CD14-positive monocyte (primary cell): ENCODE measurements around the gene TCHP. TPM values are rescaled to one million over a fixed set of nuclear protein-coding genes. Genes with fewer than 3 reads are reported as not detected.

Experiments
- DNase-seq, 3 donors: peaks; one replicate each; pipeline ENCODE4 v3.0.0-alpha.2; 2011 to 2022
- H2AFZ ChIP-seq: 2 replicates; pipeline ENCODE4 v1.6.0; 2012; ENCODE audit warnings: mild to moderate bottlenecking, low read depth, low read length, inconsistent platforms; ENCODE audit not compliant: insufficient read depth, poor library complexity, severe bottlenecking
- H3K27ac ChIP-seq, 2 donors: 1 replicate in 1 of 2; 2 replicates in 1 of 2; pipeline ENCODE4 v1.5.1; 2012 to 2013; ENCODE audit warnings: low read length in 2 of 2, control low read depth in 1 of 2, inconsistent platforms in 1 of 2, low read depth in 1 of 2, mild to moderate bottlenecking in 1 of 2
- H3K27me3 ChIP-seq, 2 donors: one replicate each; pipeline versions ENCODE4 v1.6.0 to v1.6.1; 2011 to 2013; ENCODE audit warnings: low read length in 2 of 2; ENCODE audit not compliant: control insufficient read depth in 2 of 2, insufficient read depth in 2 of 2
- H3K36me3 ChIP-seq, 2 donors: replicated peaks in 1 of 2; 1 replicate in 1 of 2; 2 replicates in 1 of 2; pipeline versions ENCODE4 v1.5.1 to v1.6.1; 2012 to 2013; ENCODE audit warnings: low read length in 2 of 2, control low read depth in 1 of 2, inconsistent platforms in 1 of 2, mild to moderate bottlenecking in 1 of 2; ENCODE audit not compliant: insufficient read depth in 2 of 2, control insufficient read depth in 1 of 2
- H3K4me1 ChIP-seq, 2 donors: 1 replicate in 1 of 2; 2 replicates in 1 of 2; pipeline versions ENCODE4 v1.5.1 to v1.6.1; 2012 to 2013; ENCODE audit warnings: low read length in 2 of 2, control low read depth in 1 of 2, inconsistent platforms in 1 of 2, mild to moderate bottlenecking in 1 of 2, moderate library complexity in 1 of 2; ENCODE audit not compliant: insufficient read depth in 2 of 2, control insufficient read depth in 1 of 2
- H3K4me2 ChIP-seq: replicated peaks from 2 replicates; pipeline ENCODE3; 2012; ENCODE audit warnings: low read length, moderate library complexity, mild to moderate bottlenecking; ENCODE audit not compliant: poor library complexity, severe bottlenecking; ENCODE audit errors: extremely low read depth
- H3K4me3 ChIP-seq, 3 experiments: fragments of 200-600 bp in 1 of 3; sonication (generic) in 1 of 3; replicated peaks in 1 of 3; 1 replicate in 2 of 3; 2 replicates in 1 of 3; pipeline ENCODE4 v1.5.1; 2011 to 2013; ENCODE audit warnings: low read length in 3 of 3, mild to moderate bottlenecking in 3 of 3, control low read depth in 2 of 3, low read depth in 2 of 3, inconsistent platforms in 1 of 3, moderate library complexity in 1 of 3
- H3K79me2 ChIP-seq: 2 replicates; pipeline ENCODE4 v1.6.0; 2012; ENCODE audit warnings: mild to moderate bottlenecking, control low read depth, inconsistent platforms, low read length, moderate library complexity; ENCODE audit not compliant: insufficient read depth
- H3K9ac ChIP-seq: 2 replicates; pipeline ENCODE4 v1.6.0; 2017; ENCODE audit warnings: low read length, mild to moderate bottlenecking; ENCODE audit not compliant: insufficient read depth, poor library complexity, severe bottlenecking
- H3K9me3 ChIP-seq, 2 donors: replicated peaks in 1 of 2; 1 replicate in 1 of 2; 2 replicates in 1 of 2; pipeline versions ENCODE4 v1.5.1 to v1.6.1; 2012 to 2013; ENCODE audit warnings: low read length in 2 of 2, control low read depth in 1 of 2; ENCODE audit not compliant: control insufficient read depth in 1 of 2, insufficient read depth in 1 of 2
- H4K20me1 ChIP-seq: 2 replicates; pipeline ENCODE4 v1.6.0; 2012; ENCODE audit warnings: mild to moderate bottlenecking, low read length, control low read depth, moderate library complexity; ENCODE audit not compliant: insufficient read depth
- H3K27ac Mint-ChIP-seq, 7 donors: one replicate each; pipeline ENCODE4 v1.8.0; 2020; ENCODE audit warnings: mild to moderate bottlenecking in 7 of 7, mixed read lengths in 7 of 7, moderate library complexity in 6 of 7, inconsistent platforms in 2 of 7
- H3K27me3 Mint-ChIP-seq, 3 donors: one replicate each; pipeline ENCODE4 v1.8.0; 2021 to 2022; ENCODE audit warnings: low read depth in 3 of 3, mild to moderate bottlenecking in 3 of 3, mixed read lengths in 3 of 3, moderate library complexity in 3 of 3, inconsistent platforms in 1 of 3
- H3K36me3 Mint-ChIP-seq, 2 donors: one replicate each; pipeline ENCODE4 v1.8.0; 2020; ENCODE audit warnings: mixed read lengths in 2 of 2, inconsistent platforms in 1 of 2, mild to moderate bottlenecking in 1 of 2
- H3K4me1 Mint-ChIP-seq: one replicate; pipeline ENCODE4 v1.8.0; 2020; ENCODE audit warnings: mild to moderate bottlenecking, mixed read lengths
- H3K4me3 Mint-ChIP-seq, 2 donors: one replicate each; pipeline ENCODE4 v1.8.0; 2020; ENCODE audit warnings: mild to moderate bottlenecking in 2 of 2, mixed read lengths in 2 of 2, moderate library complexity in 1 of 2
- H3K9me3 Mint-ChIP-seq, 7 donors: one replicate each; pipeline ENCODE4 v1.8.0; 2020 to 2022; ENCODE audit warnings: mixed read lengths in 7 of 7, mild to moderate bottlenecking in 6 of 7, moderate library complexity in 6 of 7, inconsistent platforms in 2 of 7
- CTCF ChIP-seq: fragments of 200-600 bp; IDR thresholded peaks from one replicate; pipeline ENCODE4 v1.8.0; 2022; ENCODE audit warnings: antibody characterized with exemption, mild to moderate bottlenecking
- WGBS: methylation state at CpG from one replicate; pipeline ENCODE4 v1.1.5; 2013; ENCODE audit warnings: missing lambda C conversion rate; ENCODE audit not compliant: insufficient coverage; 5-methylcytosine and 5-hydroxymethylcytosine counted together
- intact Hi-C, 2 donors: fragments of 100-400 bp; cut with micrococcal nuclease; formaldehyde crosslinking; loops; one replicate each; pipeline versions ENCODE4 v1.15.0 to v1.15.1; 2023
- polyA plus RNA-seq, 3 donors: library from polyadenylated mRNA; depleted of rRNA in 1 of 3; unstranded in 2 of 3; stranded (reverse) in 1 of 3; fragments of 300-500 nt in 2 of 3; fragments of >200 nt in 1 of 3; fragmentation: Illumina TruSeq in 2 of 3; gene quantifications; 1 replicate in 2 of 3; 2 replicates in 1 of 3; pipeline ENCODE4 v1.2.3, GENCODE V29; 2012 to 2021

TCHP gene
- polyA plus RNA-seq, 3 donors, result 2.6 to 24.5 (median 7.3) TPM

- 91% methylated on average over 16 of the region's 16 CpGs for whole genome bisulfite sequencing
- Histone ChIP-seq H2AFZ (no peak overlapping the region), H3K9ac (no peak overlapping the region), H3K4me3 (no peak overlapping the region), H3K27me3 (no peaks in the 10 kb centered on the region), H3K36me3 (peaks cover 82 to 98% of the 10 kb centered on the region in 2 donors), H4K20me1 (peaks cover 14% of the 10 kb centered on the region), H3K27ac (no peak overlapping the region), H3K4me2 (no peak overlapping the region), H3K9me3 (no peaks in the 10 kb centered on the region), H3K4me1 (no peaks in the 10 kb centered on the region), H3K79me2 (no peaks in the 10 kb centered on the region)
- no peak for TF ChIP-seq CTCF
- no peak for DNase-seq
- H3K9me3 Mint-ChIP-seq, result no peaks in the 10 kb centered on the region
- no peaks in the 10 kb centered on the region for H3K27me3 Mint-ChIP-seq
- H3K27ac Mint-ChIP-seq, result peak overlapping the region in 3 of 7 donors; percentile 2 to 53 (median 13)
- H3K4me1 Mint-ChIP-seq, result no peaks in the 10 kb centered on the region
- H3K4me3 Mint-ChIP-seq, result no peak overlapping the region
- intact Hi-C loops, result no loop called here
- peaks cover 70 to 93% of the 10 kb centered on the region in 2 donors for H3K36me3 Mint-ChIP-seq
These were observed 30.1 kb downstream of the TCHP start for GRCh38 chr12:109930028-109930800.

GRCh38 chr12:109931143-109931542 is 31.1 kb downstream of the TCHP start:
- Histone ChIP-seq H3K27ac (peak overlapping the region in 1 of 2 donors; percentile 20), H3K9me3 (no peaks in the 10 kb centered on the region), H2AFZ (no peak overlapping the region), H3K79me2 (no peaks in the 10 kb centered on the region), H3K4me2 (no peak overlapping the region), H3K27me3 (no peaks in the 10 kb centered on the region), H4K20me1 (peaks cover 14% of the 10 kb centered on the region), H3K9ac (no peak overlapping the region), H3K4me3 (no peak overlapping the region), H3K36me3 (peaks cover 88 to 100% of the 10 kb centered on the region in 2 donors), H3K4me1 (no peaks in the 10 kb centered on the region)
- 95% methylated on average over 4 of the region's 5 CpGs for WGBS
- intact Hi-C loops, result no loop called here
- no peak for TF ChIP-seq CTCF
- Mint-ChIP-seq H3K4me1 (no peaks in the 10 kb centered on the region), H3K4me3 (no peak overlapping the region), H3K27me3 (no peaks in the 10 kb centered on the region), H3K9me3 (no peaks in the 10 kb centered on the region), H3K36me3 (peaks cover 80 to 96% of the 10 kb centered on the region in 2 donors), H3K27ac (peak overlapping the region in 1 of 7 donors; percentile 8)
- no peak for DNase-seq
